ENCODE data around the gene PHACTR2.
A peak's percentile ranks its signal among the peaks of the same experiment; 100 is the strongest.

Gene PHACTR2

GRCh38 chr6:143743301-143744166 is 65.8 kb downstream of the PHACTR2 start:
- no peak overlapping the region for H2AK5ac ChIP-seq (ENCODE audit: low read length)
- peaks cover 29% of the 10 kb centered on the region for H3K4me1 ChIP-seq (ENCODE audit: control insufficient read depth, low read depth, low read length)
- no peak overlapping the region for H4K8ac ChIP-seq (ENCODE audit: low read depth, low read length)
- H2BK15ac ChIP-seq (replicated peaks; ENCODE audit: low read depth), result no peak overlapping the region
- no peaks in the 10 kb centered on the region for H3K36me3 ChIP-seq (ENCODE audit: control insufficient read depth, insufficient read depth, low read length)
- no peak overlapping the region for H2BK5ac ChIP-seq (ENCODE audit: low read length)
- no peak overlapping the region for H4K5ac ChIP-seq (ENCODE audit: low read length)
- H3K79me2 ChIP-seq (ENCODE audit: control insufficient read depth, insufficient read depth, low read length), result no peaks in the 10 kb centered on the region
- no peaks in the 10 kb centered on the region for H3K27me3 ChIP-seq (ENCODE audit: insufficient read depth, low read length, poor library complexity)
- no peak overlapping the region for H3K23ac ChIP-seq (ENCODE audit: low read length)
- peak overlapping the region; percentile 15 for H3K27ac ChIP-seq (ENCODE audit: low read depth, low read length)
- H2BK120ac ChIP-seq (ENCODE audit: low read depth, low read length), result no peak overlapping the region
- no peak overlapping the region for H3K9ac ChIP-seq (ENCODE audit: low read length)
- peak; percentile 39 for DNase-seq
- no CpG with 5 or more reads among the region's 12 CpGs for WGBS (ENCODE audit: extremely low coverage, insufficient coverage, low lambda C conversion rate)
- H3K4me3 ChIP-seq (ENCODE audit: low read length), result no peak overlapping the region
- H3K56ac ChIP-seq (ENCODE audit: low read length), result no peak overlapping the region
- peak overlapping the region; percentile 85 for H3K18ac ChIP-seq (ENCODE audit: low read length)
- peak overlapping the region; percentile 24 for H3K4ac ChIP-seq (ENCODE audit: low read depth, low read length)
- no peak overlapping the region for H3K4me2 ChIP-seq (ENCODE audit: low read length)
- no peaks in the 10 kb centered on the region for H3K79me1 ChIP-seq (ENCODE audit: low read length)

GRCh38 chr6:143744551-143745165 is 66.9 kb downstream of the PHACTR2 start:
- Histone ChIP-seq H3K4me3 (ENCODE audit: low read length) (no peak overlapping the region), H3K18ac (ENCODE audit: low read length) (peak overlapping the region; percentile 56), H3K4me1 (ENCODE audit: control insufficient read depth, low read depth, low read length) (peaks cover 31% of the 10 kb centered on the region), H3K79me2 (ENCODE audit: control insufficient read depth, insufficient read depth, low read length) (no peaks in the 10 kb centered on the region), H3K56ac (ENCODE audit: low read length) (peak overlapping the region; percentile 45), H4K5ac (ENCODE audit: low read length) (no peak overlapping the region), H3K23ac (ENCODE audit: low read length) (no peak overlapping the region), H2AK5ac (ENCODE audit: low read length) (no peak overlapping the region), H2BK5ac (ENCODE audit: low read length) (peak overlapping the region; percentile 7), H4K8ac (ENCODE audit: low read depth, low read length) (no peak overlapping the region), H3K4me2 (ENCODE audit: low read length) (no peak overlapping the region), H3K27ac (ENCODE audit: low read depth, low read length) (peak overlapping the region; percentile 65), H2BK15ac (replicated peaks; ENCODE audit: low read depth) (no peak overlapping the region), H3K4ac (ENCODE audit: low read depth, low read length) (no peak overlapping the region), H3K36me3 (ENCODE audit: control insufficient read depth, insufficient read depth, low read length) (no peaks in the 10 kb centered on the region), H3K9ac (ENCODE audit: low read length) (no peak overlapping the region), H3K79me1 (ENCODE audit: low read length) (no peaks in the 10 kb centered on the region), H3K27me3 (ENCODE audit: insufficient read depth, low read length, poor library complexity) (no peaks in the 10 kb centered on the region), H2BK120ac (ENCODE audit: low read depth, low read length) (peak overlapping the region; percentile 29)
- DNase-seq, result peak; percentile 37
- WGBS (ENCODE audit: extremely low coverage, insufficient coverage, low lambda C conversion rate), result no CpG with 5 or more reads among the region's 8 CpGs

- DNase-seq, result peak; percentile 96
- peak overlapping the region; percentile 29 for H3K18ac ChIP-seq (ENCODE audit: low read length)
- H2AK5ac ChIP-seq (ENCODE audit: low read length), result no peak overlapping the region
- peak overlapping the region; percentile 65 for H3K27ac ChIP-seq (ENCODE audit: low read depth, low read length)
- no peak overlapping the region for H3K4ac ChIP-seq (ENCODE audit: low read depth, low read length)
- H2BK5ac ChIP-seq (ENCODE audit: low read length), result peak overlapping the region; percentile 7
- no peak overlapping the region for H3K4me2 ChIP-seq (ENCODE audit: low read length)
- peak overlapping the region; percentile 22 for H3K9ac ChIP-seq (ENCODE audit: low read length)
- H4K5ac ChIP-seq (ENCODE audit: low read length), result no peak overlapping the region
- no CpG with 5 or more reads among the region's 22 CpGs for WGBS (ENCODE audit: extremely low coverage, insufficient coverage, low lambda C conversion rate)
- no peak overlapping the region for H3K23ac ChIP-seq (ENCODE audit: low read length)
- H3K36me3 ChIP-seq (ENCODE audit: control insufficient read depth, insufficient read depth, low read length), result no peaks in the 10 kb centered on the region
- H3K79me1 ChIP-seq (ENCODE audit: low read length), result no peaks in the 10 kb centered on the region
- no peak overlapping the region for H2BK15ac ChIP-seq (replicated peaks; ENCODE audit: low read depth)
- no peak overlapping the region for H3K4me3 ChIP-seq (ENCODE audit: low read length)
- peak overlapping the region; percentile 49 for H3K56ac ChIP-seq (ENCODE audit: low read length)
- peaks cover 31% of the 10 kb centered on the region for H3K4me1 ChIP-seq (ENCODE audit: control insufficient read depth, low read depth, low read length)
- H2BK120ac ChIP-seq (ENCODE audit: low read depth, low read length), result peak overlapping the region; percentile 29
- no peaks in the 10 kb centered on the region for H3K27me3 ChIP-seq (ENCODE audit: insufficient read depth, low read length, poor library complexity)
- H3K79me2 ChIP-seq (ENCODE audit: control insufficient read depth, insufficient read depth, low read length), result no peaks in the 10 kb centered on the region
- H4K8ac ChIP-seq (ENCODE audit: low read depth, low read length), result no peak overlapping the region
These were observed 67.7 kb downstream of the PHACTR2 start for GRCh38 chr6:143745166-143746133.

- Histone ChIP-seq H3K56ac (ENCODE audit: low read length) (peak overlapping the region; percentile 49), H3K36me3 (ENCODE audit: control insufficient read depth, insufficient read depth, low read length) (no peaks in the 10 kb centered on the region), H3K27me3 (ENCODE audit: insufficient read depth, low read length, poor library complexity) (no peaks in the 10 kb centered on the region), H3K4me2 (ENCODE audit: low read length) (no peak overlapping the region), H2AK5ac (ENCODE audit: low read length) (no peak overlapping the region), H3K79me1 (ENCODE audit: low read length) (peaks cover 2% of the 10 kb centered on the region), H3K9ac (ENCODE audit: low read length) (peak overlapping the region; percentile 3), H2BK15ac (replicated peaks; ENCODE audit: low read depth) (no peak overlapping the region), H3K4me1 (ENCODE audit: control insufficient read depth, low read depth, low read length) (peaks cover 31% of the 10 kb centered on the region), H4K8ac (ENCODE audit: low read depth, low read length) (no peak overlapping the region), H3K4me3 (ENCODE audit: low read length) (no peak overlapping the region), H3K79me2 (ENCODE audit: control insufficient read depth, insufficient read depth, low read length) (no peaks in the 10 kb centered on the region), H3K18ac (ENCODE audit: low read length) (peak overlapping the region; percentile 29), H2BK5ac (ENCODE audit: low read length) (no peak overlapping the region), H3K4ac (ENCODE audit: low read depth, low read length) (no peak overlapping the region), H3K23ac (ENCODE audit: low read length) (no peak overlapping the region), H2BK120ac (ENCODE audit: low read depth, low read length) (no peak overlapping the region), H4K5ac (ENCODE audit: low read length) (no peak overlapping the region), H3K27ac (ENCODE audit: low read depth, low read length) (peak overlapping the region; percentile 65)
- peak; percentile 47 for DNase-seq
- WGBS (ENCODE audit: extremely low coverage, insufficient coverage, low lambda C conversion rate), result no CpG with 5 or more reads among the region's 12 CpGs
These were observed 68.7 kb downstream of the PHACTR2 start for GRCh38 chr6:143746202-143747119.

GRCh38 chr6:143747347-143747842 is 69.6 kb downstream of the PHACTR2 start:
- DNase-seq, result peak; percentile 92
- no peak overlapping the region for H3K4ac ChIP-seq (ENCODE audit: low read depth, low read length)
- no peak overlapping the region for H3K23ac ChIP-seq (ENCODE audit: low read length)
- peaks cover 2% of the 10 kb centered on the region for H3K79me1 ChIP-seq (ENCODE audit: low read length)
- H3K18ac ChIP-seq (ENCODE audit: low read length), result peak overlapping the region; percentile 63
- H3K4me3 ChIP-seq (ENCODE audit: low read length), result no peak overlapping the region
- peaks cover 31% of the 10 kb centered on the region for H3K4me1 ChIP-seq (ENCODE audit: control insufficient read depth, low read depth, low read length)
- no peak overlapping the region for H2AK5ac ChIP-seq (ENCODE audit: low read length)
- no peak overlapping the region for H3K9ac ChIP-seq (ENCODE audit: low read length)
- no peak overlapping the region for H3K56ac ChIP-seq (ENCODE audit: low read length)
- no peak overlapping the region for H4K8ac ChIP-seq (ENCODE audit: low read depth, low read length)
- no peak overlapping the region for H2BK15ac ChIP-seq (replicated peaks; ENCODE audit: low read depth)
- no peak overlapping the region for H2BK5ac ChIP-seq (ENCODE audit: low read length)
- H4K5ac ChIP-seq (ENCODE audit: low read length), result no peak overlapping the region
- peak overlapping the region; percentile 52 for H3K27ac ChIP-seq (ENCODE audit: low read depth, low read length)
- H3K27me3 ChIP-seq (ENCODE audit: insufficient read depth, low read length, poor library complexity), result no peaks in the 10 kb centered on the region
- no CpG with 5 or more reads among the region's 8 CpGs for WGBS (ENCODE audit: extremely low coverage, insufficient coverage, low lambda C conversion rate)
- no peaks in the 10 kb centered on the region for H3K79me2 ChIP-seq (ENCODE audit: control insufficient read depth, insufficient read depth, low read length)
- no peak overlapping the region for H3K4me2 ChIP-seq (ENCODE audit: low read length)
- H2BK120ac ChIP-seq (ENCODE audit: low read depth, low read length), result no peak overlapping the region
- H3K36me3 ChIP-seq (ENCODE audit: control insufficient read depth, insufficient read depth, low read length), result no peaks in the 10 kb centered on the region

All from mesendoderm (in vitro differentiated cells).